ENCODE results near the gene MAN1C1. TPM values are rescaled to one million over a fixed set of nuclear protein-coding genes. Genes with fewer than 3 reads are reported as not detected.

The MAN1C1 gene
- total RNA-seq, 2 donors from 2014 or later, result 2.7 to 4.3 TPM

GRCh38 chr1:25744140-25744581, 127.6 kb downstream of the MAN1C1 start:
- intact Hi-C loops (cut with DNase I), result loop anchor here (5.0 kb wide), 1 partner anchor 132 kb away; no protein-coding TSS in a partner anchor

GRCh38 chr1:25744636-25745425, 128.2 kb downstream of the MAN1C1 start:
- Histone ChIP-seq H3K4me3 (no peak overlapping the region), H3K4me1 (no peaks in the 10 kb centered on the region), H3K27me3 (no peaks in the 10 kb centered on the region), H3K27ac (peak overlapping the region; percentile 46), H3K9me3 (no peaks in the 10 kb centered on the region), H3K36me3 (no peaks in the 10 kb centered on the region), H3K9ac (ENCODE audit: low read depth in 2 of 2, low read length in 2 of 2) (peak overlapping the region in 1 of 2 donors; percentile 6)
- no peak for TF ChIP-seq CTCF (IDR thresholded peaks at IDR 0.05)
- intact Hi-C loops (cut with DNase I), result loop anchor here (5.0 kb wide), 1 partner anchor 133 kb away; no protein-coding TSS in a partner anchor
- DNase-seq, result no peak

More at GRCh38 chr1:25744140-25744581, 127.6 kb downstream of the MAN1C1 start:
- H3K4me1 ChIP-seq, result no peaks in the 10 kb centered on the region
- peak overlapping the region in 1 of 2 donors; percentile 6 for H3K9ac ChIP-seq (ENCODE audit: low read depth in 2 of 2, low read length in 2 of 2)
- H3K36me3 ChIP-seq, result no peaks in the 10 kb centered on the region
- TF ChIP-seq CTCF (IDR thresholded peaks at IDR 0.05), result peak; percentile 27
- DNase-seq, result peak; percentile 65
- no peaks in the 10 kb centered on the region for H3K9me3 ChIP-seq
- no peaks in the 10 kb centered on the region for H3K27me3 ChIP-seq
- peak overlapping the region; percentile 46 for H3K27ac ChIP-seq
- no peak overlapping the region for H3K4me3 ChIP-seq

GRCh38 chr1:25746299-25747045, 129.9 kb downstream of the MAN1C1 start:
- Histone ChIP-seq H3K9me3 (no peaks in the 10 kb centered on the region), H3K9ac (ENCODE audit: low read depth in 2 of 2, low read length in 2 of 2) (no peak overlapping the region), H3K36me3 (no peaks in the 10 kb centered on the region), H3K27me3 (no peaks in the 10 kb centered on the region), H3K4me3 (no peak overlapping the region), H3K4me1 (no peaks in the 10 kb centered on the region), H3K27ac (no peak overlapping the region)
- intact Hi-C loops (cut with DNase I), result no loop called here
- no peak for DNase-seq
- TF ChIP-seq CTCF (IDR thresholded peaks at IDR 0.05), result no peak

- no peaks in the 10 kb centered on the region for H3K27me3 ChIP-seq
- H3K4me3 ChIP-seq, result no peak overlapping the region
- H3K4me1 ChIP-seq, result no peaks in the 10 kb centered on the region
- H3K9me3 ChIP-seq, result no peaks in the 10 kb centered on the region
- H3K9ac ChIP-seq (ENCODE audit: low read depth in 2 of 2, low read length in 2 of 2), result no peak overlapping the region
- H3K27ac ChIP-seq, result no peak overlapping the region
- no peaks in the 10 kb centered on the region for H3K36me3 ChIP-seq
- intact Hi-C loops (cut with DNase I), result no loop called here
- no peak for TF ChIP-seq CTCF (IDR thresholded peaks at IDR 0.05)
- no peak for DNase-seq
These were observed 130.6 kb downstream of the MAN1C1 start for GRCh38 chr1:25747046-25747719.

GRCh38 chr1:25748531-25749205, 132.1 kb downstream of the MAN1C1 start:
- DNase-seq, result no peak
- no peaks in the 10 kb centered on the region for H3K9me3 ChIP-seq
- no peak overlapping the region for H3K4me3 ChIP-seq
- intact Hi-C loops (cut with DNase I), result no loop called here
- no peaks in the 10 kb centered on the region for H3K4me1 ChIP-seq
- no peak overlapping the region for H3K27ac ChIP-seq
- no peaks in the 10 kb centered on the region for H3K36me3 ChIP-seq
- TF ChIP-seq CTCF (IDR thresholded peaks at IDR 0.05), result no peak
- no peak overlapping the region for H3K9ac ChIP-seq (ENCODE audit: low read depth in 2 of 2, low read length in 2 of 2)
- H3K27me3 ChIP-seq, result no peaks in the 10 kb centered on the region
